ENCODE results near the gene DCK.

Gene DCK

GRCh38 chr4:70956549-70957210 lies 36.8 kb upstream of the DCK start:
- no peak overlapping the region for H3K4me3 ChIP-seq (ENCODE audit: low read depth, low read length)
- TF ChIP-seq CTCF (IDR thresholded peaks at IDR 0.05; ENCODE audit: low read depth, low read length) = no peak

GRCh38 chr4:70958681-70959080 lies 34.8 kb upstream of the DCK start:
- no peak overlapping the region for H3K4me3 ChIP-seq (ENCODE audit: low read depth, low read length)
- TF ChIP-seq CTCF (IDR thresholded peaks at IDR 0.05; ENCODE audit: low read depth, low read length) = no peak

DNA sequence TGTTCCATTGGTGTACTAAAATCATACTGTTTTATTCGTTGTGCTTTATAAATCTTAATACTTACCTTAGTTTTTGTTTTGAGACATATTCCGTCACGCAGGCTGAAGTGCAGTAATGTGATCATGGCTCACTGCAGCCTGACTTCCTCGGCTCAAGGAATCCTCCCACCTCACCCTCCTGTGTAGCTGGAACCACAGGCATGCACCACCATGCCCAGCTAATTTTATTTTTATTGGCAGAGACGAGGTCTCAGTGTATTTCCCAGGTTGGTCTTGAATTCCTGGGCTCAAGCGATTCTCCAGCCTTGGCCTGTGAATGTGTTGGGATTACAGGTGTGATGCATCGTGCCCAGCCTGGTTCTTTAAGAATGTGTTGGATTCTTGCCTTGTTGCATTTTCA lies 24.4 kb upstream of the DCK start:
- no peak overlapping the region for H3K4me3 ChIP-seq (ENCODE audit: low read depth, low read length)
- no peak for TF ChIP-seq CTCF (IDR thresholded peaks at IDR 0.05; ENCODE audit: low read depth, low read length)

DNA sequence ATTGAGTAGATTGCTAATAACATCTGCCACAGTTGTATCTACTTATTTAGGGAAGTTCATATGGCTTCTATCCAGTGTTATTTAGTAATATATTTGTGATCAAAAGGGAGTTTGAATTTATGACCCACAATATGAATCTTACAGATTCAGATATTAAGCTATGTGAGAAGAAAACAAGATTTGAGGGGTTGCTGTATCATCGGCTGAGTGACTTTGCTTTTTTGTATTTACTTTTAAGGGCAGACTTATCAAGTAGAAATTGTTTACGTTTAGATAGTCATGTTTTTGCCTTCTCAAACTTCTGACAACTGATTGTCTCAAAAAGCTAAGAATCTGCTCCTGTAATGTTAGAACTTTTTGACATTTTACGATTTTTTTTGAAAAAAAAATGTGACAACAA lies 17.2 kb upstream of the DCK start:
- H3K4me3 ChIP-seq (ENCODE audit: low read depth, low read length) = no peak overlapping the region
- TF ChIP-seq CTCF (IDR thresholded peaks at IDR 0.05; ENCODE audit: low read depth, low read length) = no peak

GRCh38 chr4:70979445-70980008 lies 13.9 kb upstream of the DCK start:
- no peak overlapping the region for H3K4me3 ChIP-seq (ENCODE audit: low read depth, low read length)
- TF ChIP-seq CTCF (IDR thresholded peaks at IDR 0.05; ENCODE audit: low read depth, low read length) = no peak

DNA sequence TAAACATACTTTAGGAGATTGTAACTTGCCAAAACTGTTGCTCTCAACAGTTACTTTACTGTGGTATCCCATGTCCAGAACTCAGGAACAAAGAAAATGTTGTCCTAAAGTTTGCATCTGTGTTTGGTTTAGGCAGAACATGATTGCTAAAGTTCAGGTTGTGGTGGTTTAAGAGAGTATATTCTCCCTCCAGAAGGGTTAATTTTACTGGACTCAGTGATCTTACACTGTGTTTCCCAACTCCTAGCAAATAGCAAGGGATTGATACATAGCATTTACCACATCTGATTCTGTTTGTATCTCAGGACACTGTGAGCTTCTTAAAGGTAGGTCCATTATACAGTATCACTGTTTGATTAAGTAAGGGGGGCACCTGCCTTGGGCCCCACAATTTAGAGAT lies 13.3 kb upstream of the DCK start:
- H3K4me3 ChIP-seq (ENCODE audit: low read depth, low read length) = no peak overlapping the region
- no peak for TF ChIP-seq CTCF (IDR thresholded peaks at IDR 0.05; ENCODE audit: low read depth, low read length)

DNA sequence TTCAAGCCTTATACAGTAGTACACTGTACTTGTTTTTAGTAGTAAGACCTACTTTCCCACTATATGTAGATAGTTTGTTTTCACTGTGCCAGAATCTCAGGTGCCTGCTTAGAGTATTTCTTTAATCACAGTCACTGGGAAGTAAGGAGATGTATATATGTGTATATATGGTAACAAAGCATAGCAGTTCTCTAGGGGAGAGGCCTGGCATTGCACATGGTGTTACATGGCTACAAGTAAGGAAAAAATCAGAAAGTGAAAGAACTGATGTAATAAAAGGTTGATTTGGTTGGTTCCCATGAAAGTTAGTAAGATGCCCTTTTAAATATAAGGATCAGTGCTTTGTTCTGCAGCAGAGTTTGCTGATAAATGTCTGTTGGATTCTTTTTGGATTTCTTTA lies 9.3 kb upstream of the DCK start:
- no peak overlapping the region for H3K4me3 ChIP-seq (ENCODE audit: low read depth, low read length)
- TF ChIP-seq CTCF (IDR thresholded peaks at IDR 0.05; ENCODE audit: low read depth, low read length) = no peak
